Nephron (organoid): ENCODE measurements around the gene SMNDC1.

Source experiments
- H3K27ac Mint-ChIP-seq, 3 experiments: 2 replicates each; pipeline ENCODE4 v1.8.0; 2020; ENCODE audit warnings: mixed read lengths in 3 of 3, mild to moderate bottlenecking in 2 of 3, moderate library complexity in 1 of 3
- H3K27me3 Mint-ChIP-seq: 2 replicates; pipeline ENCODE4 v1.8.0; 2021; ENCODE audit warnings: low read depth, mild to moderate bottlenecking, moderate library complexity, mixed read lengths
- H3K36me3 Mint-ChIP-seq: 2 replicates; pipeline ENCODE4 v1.8.0; 2020; ENCODE audit warnings: low read depth, mixed read lengths
- H3K4me1 Mint-ChIP-seq: 2 replicates; pipeline ENCODE4 v1.8.0; 2020; ENCODE audit warnings: mixed read lengths
- H3K4me3 Mint-ChIP-seq, 3 experiments: 2 replicates each; pipeline ENCODE4 v1.8.0; 2020; ENCODE audit warnings: mild to moderate bottlenecking in 3 of 3, mixed read lengths in 3 of 3, moderate library complexity in 2 of 3
- H3K9me3 Mint-ChIP-seq: 2 replicates; pipeline ENCODE4 v1.8.0; 2020; ENCODE audit warnings: mixed read lengths
- TF ChIP-seq, protein P1 (sequence below), 3 experiments: fragments of 200-600 bp; sonication (generic); IDR thresholded peaks; one replicate each; pipeline ENCODE4 v1.5.0; 2021; ENCODE audit warnings: antibody characterized with exemption in 3 of 3; ENCODE audit not compliant: unreplicated experiment in 3 of 3

SMNDC1 gene

DNA sequence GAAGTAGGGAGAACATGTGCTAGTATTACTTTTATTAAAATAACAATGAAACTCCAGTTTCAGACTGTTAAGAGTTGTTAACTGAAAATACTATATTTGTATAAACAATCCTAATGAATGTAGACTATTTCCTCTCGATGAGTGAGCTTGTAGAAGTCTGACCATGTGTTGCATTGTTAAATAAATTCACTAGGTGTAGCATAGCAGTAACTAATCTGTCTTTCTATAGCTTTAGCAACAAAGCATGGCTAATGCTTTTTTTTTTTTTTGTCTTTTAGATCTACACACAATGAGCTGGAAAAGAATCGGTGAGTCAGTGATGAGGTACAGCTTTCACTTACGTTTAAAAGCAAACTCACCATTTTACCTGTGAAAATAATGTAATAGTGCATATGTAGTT, 60.2 kb downstream of the SMNDC1 start:
- H3K36me3 Mint-ChIP-seq = peaks cover 50% of the 10 kb centered on the region
- TF ChIP-seq, protein P1, sequence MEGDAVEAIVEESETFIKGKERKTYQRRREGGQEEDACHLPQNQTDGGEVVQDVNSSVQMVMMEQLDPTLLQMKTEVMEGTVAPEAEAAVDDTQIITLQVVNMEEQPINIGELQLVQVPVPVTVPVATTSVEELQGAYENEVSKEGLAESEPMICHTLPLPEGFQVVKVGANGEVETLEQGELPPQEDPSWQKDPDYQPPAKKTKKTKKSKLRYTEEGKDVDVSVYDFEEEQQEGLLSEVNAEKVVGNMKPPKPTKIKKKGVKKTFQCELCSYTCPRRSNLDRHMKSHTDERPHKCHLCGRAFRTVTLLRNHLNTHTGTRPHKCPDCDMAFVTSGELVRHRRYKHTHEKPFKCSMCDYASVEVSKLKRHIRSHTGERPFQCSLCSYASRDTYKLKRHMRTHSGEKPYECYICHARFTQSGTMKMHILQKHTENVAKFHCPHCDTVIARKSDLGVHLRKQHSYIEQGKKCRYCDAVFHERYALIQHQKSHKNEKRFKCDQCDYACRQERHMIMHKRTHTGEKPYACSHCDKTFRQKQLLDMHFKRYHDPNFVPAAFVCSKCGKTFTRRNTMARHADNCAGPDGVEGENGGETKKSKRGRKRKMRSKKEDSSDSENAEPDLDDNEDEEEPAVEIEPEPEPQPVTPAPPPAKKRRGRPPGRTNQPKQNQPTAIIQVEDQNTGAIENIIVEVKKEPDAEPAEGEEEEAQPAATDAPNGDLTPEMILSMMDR (IDR thresholded peaks at IDR 0.05; ENCODE audit: unreplicated experiment in 3 of 3) = no peak
- no peak overlapping the region for H3K27ac Mint-ChIP-seq
- H3K4me1 Mint-ChIP-seq = no peaks in the 10 kb centered on the region
- H3K9me3 Mint-ChIP-seq = no peaks in the 10 kb centered on the region
- H3K4me3 Mint-ChIP-seq = no peak overlapping the region
- no peaks in the 10 kb centered on the region for H3K27me3 Mint-ChIP-seq

GRCh38 chr10:110242511-110242910, 62.2 kb downstream of the SMNDC1 start:
- Mint-ChIP-seq H3K9me3 (no peaks in the 10 kb centered on the region), H3K4me1 (no peaks in the 10 kb centered on the region), H3K27ac (no peak overlapping the region), H3K36me3 (peaks cover 48% of the 10 kb centered on the region), H3K27me3 (no peaks in the 10 kb centered on the region), H3K4me3 (no peak overlapping the region)
- TF ChIP-seq, protein P1 (IDR thresholded peaks at IDR 0.05; ENCODE audit: unreplicated experiment in 3 of 3) = no peak

- H3K9me3 Mint-ChIP-seq = peaks cover 3% of the 10 kb centered on the region
- TF ChIP-seq, protein P1 (IDR thresholded peaks at IDR 0.05; ENCODE audit: unreplicated experiment in 3 of 3) = no peak
- no peaks in the 10 kb centered on the region for H3K27me3 Mint-ChIP-seq
- H3K27ac Mint-ChIP-seq = no peak overlapping the region
- H3K36me3 Mint-ChIP-seq = peaks cover 52% of the 10 kb centered on the region
- H3K4me1 Mint-ChIP-seq = no peaks in the 10 kb centered on the region
- H3K4me3 Mint-ChIP-seq = no peak overlapping the region
Measured at GRCh38 chr10:110241841-110242240, 62.9 kb downstream of the SMNDC1 start.

DNA sequence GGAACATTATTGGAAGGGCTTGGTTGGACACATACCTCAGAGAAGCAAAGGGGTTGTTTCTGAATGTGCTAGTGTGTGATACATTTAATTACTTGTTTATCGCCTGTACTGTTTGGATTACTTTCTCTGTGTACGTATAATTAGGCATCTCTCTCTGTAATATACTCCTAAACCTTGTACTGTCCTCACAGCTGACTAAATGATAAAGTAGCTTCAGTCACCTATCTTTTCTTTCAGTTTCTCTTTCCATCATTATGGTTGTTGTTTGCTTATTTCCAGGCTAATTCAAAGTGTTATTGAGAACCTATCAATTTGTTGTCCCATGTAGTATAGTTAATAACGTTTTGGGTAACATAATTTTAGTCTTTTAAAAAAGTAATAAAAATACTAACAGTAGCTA, 63.3 kb downstream of the SMNDC1 start:
- H3K27me3 Mint-ChIP-seq = no peaks in the 10 kb centered on the region
- H3K27ac Mint-ChIP-seq = no peak overlapping the region
- peaks cover 48% of the 10 kb centered on the region for H3K36me3 Mint-ChIP-seq
- H3K4me3 Mint-ChIP-seq = no peak overlapping the region
- peaks cover 3% of the 10 kb centered on the region for H3K9me3 Mint-ChIP-seq
- no peaks in the 10 kb centered on the region for H3K4me1 Mint-ChIP-seq
- TF ChIP-seq, protein P1 (IDR thresholded peaks at IDR 0.05; ENCODE audit: unreplicated experiment in 3 of 3) = no peak
